Peyer's patch (tissue), 4 donors: Measurements from ENCODE around the gene ARHGEF39. TPM values are rescaled to one million over a fixed set of nuclear protein-coding genes. Genes with fewer than 3 reads are reported as not detected.
A peak's percentile ranks its signal among the peaks of the same experiment; 100 is the strongest.

ENCODE experiments used
- DNase-seq, 3 donors: peaks; one replicate each; pipeline ENCODE4 v3.0.0-alpha.2; 2017 to 2019
- H3K27ac ChIP-seq, 4 donors: fragments of 200-600 bp; sonication (generic); one replicate each; pipeline ENCODE4 v1.5.1; 2016 to 2019
- H3K27me3 ChIP-seq, 2 donors: fragments of 200-600 bp; sonication (generic); one replicate each; pipeline ENCODE4 v1.5.1; 2019
- H3K36me3 ChIP-seq, 3 donors: fragments of 200-600 bp; sonication (generic); one replicate each; pipeline ENCODE4 v1.5.1; 2016 to 2019
- H3K4me1 ChIP-seq, 4 donors: fragments of 200-600 bp; sonication (generic); one replicate each; pipeline ENCODE4 v1.5.1; 2016 to 2019
- H3K4me3 ChIP-seq, 4 donors: fragments of 200-600 bp; sonication (generic); 1 replicate in 3 of 4; 2 replicates in 1 of 4; pipeline ENCODE4 v1.5.1; 2016 to 2019; ENCODE audit warnings: mild to moderate bottlenecking in 1 of 4
- H3K9me3 ChIP-seq, 4 donors: fragments of 200-600 bp; sonication (generic); one replicate each; pipeline ENCODE4 v1.5.1; 2016 to 2019; ENCODE audit warnings: mild to moderate bottlenecking in 1 of 4
- CTCF ChIP-seq, 6 experiments: fragments of 450-650 bp in 4 of 6; fragments of 200-600 bp in 2 of 6; sonication (generic) in 1 of 6; IDR thresholded peaks; one replicate each; pipeline ENCODE4 v1.5.1; 2017 to 2019; ENCODE audit warnings: antibody characterized with exemption in 6 of 6, mild to moderate bottlenecking in 3 of 6, moderate library complexity in 1 of 6
- POLR2A ChIP-seq, 2 donors: fragments of 450-650 bp; IDR thresholded peaks; one replicate each; pipeline ENCODE4 v1.5.1; 2017; ENCODE audit warnings: antibody characterized with exemption in 2 of 2, mild to moderate bottlenecking in 2 of 2, moderate library complexity in 2 of 2
- total RNA-seq, 4 donors: library from RNA; depleted of rRNA; stranded (reverse); fragments of >200 nt; gene quantifications; one replicate each; pipeline ENCODE4 v1.1.0, GENCODE V29; 2016

Gene ARHGEF39
- total RNA-seq, 4 donors from 2014 or later = 1.9 to 19.8 (median 4.8) TPM

GRCh38 chr9:35687972-35688557 is 23.1 kb upstream of the ARHGEF39 start:
- H3K27ac ChIP-seq = peak overlapping the region in 2 of 4 donors; percentile 83 to 89
- peak overlapping the region in 1 of 4 donors; percentile 69 for H3K4me3 ChIP-seq

DNA sequence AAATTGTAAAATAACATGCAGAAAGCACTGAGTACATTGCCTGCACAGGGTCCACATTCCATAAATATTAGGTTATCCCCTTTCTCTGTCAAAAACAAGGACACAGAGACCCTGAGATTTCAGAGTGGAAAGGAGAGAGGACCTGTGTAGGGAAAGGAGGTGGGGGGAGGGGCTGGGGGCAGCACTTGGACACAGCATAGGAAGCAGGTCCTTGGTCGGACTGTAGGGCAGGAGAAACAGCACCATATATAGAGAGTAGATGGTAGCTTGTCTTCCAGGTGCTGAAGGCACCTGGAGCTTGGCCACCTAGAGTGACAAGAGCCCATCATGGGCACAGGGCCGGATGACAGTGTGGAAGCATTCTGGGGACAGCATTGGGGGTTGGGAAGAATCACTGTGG is 22.3 kb upstream of the ARHGEF39 start:
- peaks cover 0 to 8% (median 0%) of the 10 kb centered on the region in 3 donors for H3K36me3 ChIP-seq
- H3K4me3 ChIP-seq = peak overlapping the region in 1 of 4 donors; percentile 69
- DNase-seq = no peak
- TF ChIP-seq CTCF (IDR thresholded peaks at IDR 0.05) = no peak
- no peak for TF ChIP-seq POLR2A (IDR thresholded peaks at IDR 0.05)
- no peaks in the 10 kb centered on the region for H3K27me3 ChIP-seq
- peak overlapping the region in 1 of 4 donors; percentile 89 for H3K27ac ChIP-seq
- H3K4me1 ChIP-seq = peaks cover 0 to 23% (median 0%) of the 10 kb centered on the region in 4 donors
- no peaks in the 10 kb centered on the region for H3K9me3 ChIP-seq

More at GRCh38 chr9:35687972-35688557, 23.1 kb upstream of the ARHGEF39 start:
- Histone ChIP-seq H3K9me3 (no peaks in the 10 kb centered on the region), H3K36me3 (peaks cover 0 to 8% (median 0%) of the 10 kb centered on the region in 3 donors), H3K27me3 (no peaks in the 10 kb centered on the region), H3K4me1 (peaks cover 0 to 23% (median 0%) of the 10 kb centered on the region in 4 donors)
- DNase-seq = no peak
- TF ChIP-seq CTCF (IDR thresholded peaks at IDR 0.05) (no peak), POLR2A (IDR thresholded peaks at IDR 0.05) (no peak)

DNA sequence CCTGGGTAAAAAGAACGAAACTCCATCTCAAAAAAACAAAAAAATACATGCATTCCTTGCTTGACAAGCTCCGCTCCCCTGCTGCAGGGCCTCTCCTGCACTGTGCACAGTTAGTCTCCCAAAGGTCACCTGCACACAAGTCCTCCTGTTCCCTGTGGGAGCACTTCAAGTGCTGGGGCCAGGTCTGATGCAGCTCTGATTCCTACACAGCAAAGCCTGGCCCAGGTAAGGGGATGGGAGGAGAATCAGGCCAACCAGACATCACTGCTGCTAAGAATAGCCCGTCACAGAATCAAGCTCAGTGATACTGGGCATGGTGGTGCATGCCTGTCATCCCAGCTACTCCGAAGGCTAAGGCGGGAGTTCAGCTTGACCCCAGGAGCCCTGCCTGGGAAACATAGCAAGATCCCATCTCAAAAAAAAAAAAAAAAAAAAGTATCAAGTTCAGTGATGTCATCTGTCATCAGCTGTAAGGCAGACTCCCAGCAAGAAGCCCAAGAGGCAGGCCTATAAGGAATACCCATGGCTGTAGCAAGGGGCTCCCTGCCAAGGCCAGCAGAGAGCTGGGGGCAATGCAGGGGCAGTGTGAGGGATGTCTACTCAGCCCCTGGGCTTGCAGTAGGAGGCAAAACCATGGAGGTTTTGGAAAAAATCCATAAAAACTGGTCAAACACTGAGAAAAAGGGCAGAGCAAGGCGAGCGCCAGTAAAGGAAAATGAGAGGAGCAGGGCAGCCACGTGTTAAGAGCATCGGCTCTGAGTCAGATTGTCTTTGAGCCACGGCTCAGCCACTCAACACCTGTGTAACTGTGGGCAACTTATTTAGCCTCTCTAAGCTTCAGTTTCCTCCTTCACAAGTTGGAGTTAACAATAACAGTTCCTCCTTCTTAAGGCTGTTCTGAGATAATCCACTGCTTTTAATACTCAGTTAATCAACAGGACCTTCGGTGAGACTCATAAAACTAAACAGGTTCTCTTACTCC is 21.5 kb upstream of the ARHGEF39 start:
- H3K4me1 ChIP-seq = peaks cover 0 to 23% (median 0%) of the 10 kb centered on the region in 4 donors
- H3K4me3 ChIP-seq = peak overlapping the region in 1 of 4 donors; percentile 69

GRCh38 chr9:35685506-35685905 is 20.5 kb upstream of the ARHGEF39 start:
- Histone ChIP-seq H3K27ac (peak overlapping the region in 1 of 4 donors; percentile 1), H3K27me3 (no peaks in the 10 kb centered on the region), H3K4me3 (peak overlapping the region in 1 of 4 donors; percentile 69), H3K36me3 (peaks cover 0 to 8% (median 0%) of the 10 kb centered on the region in 3 donors), H3K9me3 (no peaks in the 10 kb centered on the region), H3K4me1 (peaks cover 0 to 22% (median 0%) of the 10 kb centered on the region in 4 donors)
- DNase-seq = no peak
- TF ChIP-seq CTCF (IDR thresholded peaks at IDR 0.05) (no peak), POLR2A (IDR thresholded peaks at IDR 0.05) (no peak)

More for the DNA sequence above, 21.5 kb upstream of the ARHGEF39 start:
- H3K27me3 ChIP-seq = no peaks in the 10 kb centered on the region
- no peak for DNase-seq
- H3K36me3 ChIP-seq = peaks cover 0 to 8% (median 0%) of the 10 kb centered on the region in 3 donors
- peak overlapping the region in 1 of 4 donors; percentile 89 for H3K27ac ChIP-seq
- no peak for TF ChIP-seq CTCF (IDR thresholded peaks at IDR 0.05)
- no peak for TF ChIP-seq POLR2A (IDR thresholded peaks at IDR 0.05)
- H3K9me3 ChIP-seq = no peaks in the 10 kb centered on the region

- DNase-seq = no peak
- TF ChIP-seq POLR2A (IDR thresholded peaks at IDR 0.05) = no peak
- TF ChIP-seq CTCF (IDR thresholded peaks at IDR 0.05) = no peak
- Histone ChIP-seq H3K27me3 (no peaks in the 10 kb centered on the region), H3K36me3 (peaks cover 0 to 8% (median 0%) of the 10 kb centered on the region in 3 donors), H3K9me3 (no peaks in the 10 kb centered on the region), H3K4me3 (peak overlapping the region in 1 of 4 donors; percentile 69), H3K27ac (peak overlapping the region in 1 of 4 donors; percentile 5), H3K4me1 (peaks cover 0 to 16% (median 0%) of the 10 kb centered on the region in 4 donors)
These were observed 19.9 kb upstream of the ARHGEF39 start for GRCh38 chr9:35684921-35685320.
